PFSK-1 (cell line): Measurements from ENCODE around the gene PIRT.

Source experiments
- FOXP2 ChIP-seq: optimal IDR thresholded peaks from 2 replicates; pipeline ENCODE3; 2011; ENCODE audit warnings: borderline replicate concordance, control low read depth, inconsistent platforms; ENCODE audit not compliant: insufficient read depth; ENCODE audit errors: extremely low read length, extremely low read depth
- POLR2AphosphoS5 ChIP-seq: IDR thresholded peaks from 2 replicates; pipeline ENCODE4 v1.6.1; 2012; ENCODE audit warnings: low read depth, mild to moderate bottlenecking, control low read depth, low read length, moderate library complexity
- SIN3A ChIP-seq: IDR thresholded peaks from 2 replicates; pipeline ENCODE4 v1.6.1; 2012; ENCODE audit warnings: mild to moderate bottlenecking, low read length, moderate library complexity, borderline replicate concordance; ENCODE audit not compliant: insufficient read depth
- TAF1 ChIP-seq: IDR thresholded peaks from 2 replicates; pipeline ENCODE4 v1.6.1; 2012; ENCODE audit warnings: low read length, control low read depth, borderline replicate concordance; ENCODE audit not compliant: insufficient read depth
- TF ChIP-seq, protein P1 (sequence below), 2 experiments: IDR thresholded peaks; 2 replicates each; pipeline versions ENCODE4 v1.6.1 to v1.8.0; 2011 to 2012; ENCODE audit warnings: low read depth in 2 of 2, low read length in 2 of 2, control low read depth in 1 of 2, inconsistent platforms in 1 of 2, mild to moderate bottlenecking in 1 of 2, moderate library complexity in 1 of 2; ENCODE audit not compliant: insufficient read depth in 1 of 2

- TF ChIP-seq, protein P1, sequence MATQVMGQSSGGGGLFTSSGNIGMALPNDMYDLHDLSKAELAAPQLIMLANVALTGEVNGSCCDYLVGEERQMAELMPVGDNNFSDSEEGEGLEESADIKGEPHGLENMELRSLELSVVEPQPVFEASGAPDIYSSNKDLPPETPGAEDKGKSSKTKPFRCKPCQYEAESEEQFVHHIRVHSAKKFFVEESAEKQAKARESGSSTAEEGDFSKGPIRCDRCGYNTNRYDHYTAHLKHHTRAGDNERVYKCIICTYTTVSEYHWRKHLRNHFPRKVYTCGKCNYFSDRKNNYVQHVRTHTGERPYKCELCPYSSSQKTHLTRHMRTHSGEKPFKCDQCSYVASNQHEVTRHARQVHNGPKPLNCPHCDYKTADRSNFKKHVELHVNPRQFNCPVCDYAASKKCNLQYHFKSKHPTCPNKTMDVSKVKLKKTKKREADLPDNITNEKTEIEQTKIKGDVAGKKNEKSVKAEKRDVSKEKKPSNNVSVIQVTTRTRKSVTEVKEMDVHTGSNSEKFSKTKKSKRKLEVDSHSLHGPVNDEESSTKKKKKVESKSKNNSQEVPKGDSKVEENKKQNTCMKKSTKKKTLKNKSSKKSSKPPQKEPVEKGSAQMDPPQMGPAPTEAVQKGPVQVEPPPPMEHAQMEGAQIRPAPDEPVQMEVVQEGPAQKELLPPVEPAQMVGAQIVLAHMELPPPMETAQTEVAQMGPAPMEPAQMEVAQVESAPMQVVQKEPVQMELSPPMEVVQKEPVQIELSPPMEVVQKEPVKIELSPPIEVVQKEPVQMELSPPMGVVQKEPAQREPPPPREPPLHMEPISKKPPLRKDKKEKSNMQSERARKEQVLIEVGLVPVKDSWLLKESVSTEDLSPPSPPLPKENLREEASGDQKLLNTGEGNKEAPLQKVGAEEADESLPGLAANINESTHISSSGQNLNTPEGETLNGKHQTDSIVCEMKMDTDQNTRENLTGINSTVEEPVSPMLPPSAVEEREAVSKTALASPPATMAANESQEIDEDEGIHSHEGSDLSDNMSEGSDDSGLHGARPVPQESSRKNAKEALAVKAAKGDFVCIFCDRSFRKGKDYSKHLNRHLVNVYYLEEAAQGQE (IDR thresholded peaks at IDR 0.05; ENCODE audit: insufficient read depth in 1 of 2, low read depth in 2 of 2, low read length in 2 of 2): no peak
- TF ChIP-seq POLR2AphosphoS5 (no peak), TAF1 (no peak), FOXP2 (no peak), SIN3A (no peak)
Observed at GRCh38 chr17:10812674-10813073, 25.2 kb downstream of the PIRT start.
